DMS114 treated with DMSO at 0.1 percent for 48 hours (cell line): ENCODE results near the gene ASPDH.
A peak's percentile ranks its signal among the peaks of the same experiment; 100 is the strongest.
"Not testable (repeated sequence)": the region's sequence is repeated elsewhere in the genome, so short reads cannot be mapped to it uniquely, and the experiment has no call there.

ENCODE experiments used
- DNase-seq: peaks from one replicate; lab custom pipeline; 2025; ENCODE audit not compliant: unreplicated experiment; lab: John Stamatoyannopoulos, UW

ASPDH gene

DNA sequence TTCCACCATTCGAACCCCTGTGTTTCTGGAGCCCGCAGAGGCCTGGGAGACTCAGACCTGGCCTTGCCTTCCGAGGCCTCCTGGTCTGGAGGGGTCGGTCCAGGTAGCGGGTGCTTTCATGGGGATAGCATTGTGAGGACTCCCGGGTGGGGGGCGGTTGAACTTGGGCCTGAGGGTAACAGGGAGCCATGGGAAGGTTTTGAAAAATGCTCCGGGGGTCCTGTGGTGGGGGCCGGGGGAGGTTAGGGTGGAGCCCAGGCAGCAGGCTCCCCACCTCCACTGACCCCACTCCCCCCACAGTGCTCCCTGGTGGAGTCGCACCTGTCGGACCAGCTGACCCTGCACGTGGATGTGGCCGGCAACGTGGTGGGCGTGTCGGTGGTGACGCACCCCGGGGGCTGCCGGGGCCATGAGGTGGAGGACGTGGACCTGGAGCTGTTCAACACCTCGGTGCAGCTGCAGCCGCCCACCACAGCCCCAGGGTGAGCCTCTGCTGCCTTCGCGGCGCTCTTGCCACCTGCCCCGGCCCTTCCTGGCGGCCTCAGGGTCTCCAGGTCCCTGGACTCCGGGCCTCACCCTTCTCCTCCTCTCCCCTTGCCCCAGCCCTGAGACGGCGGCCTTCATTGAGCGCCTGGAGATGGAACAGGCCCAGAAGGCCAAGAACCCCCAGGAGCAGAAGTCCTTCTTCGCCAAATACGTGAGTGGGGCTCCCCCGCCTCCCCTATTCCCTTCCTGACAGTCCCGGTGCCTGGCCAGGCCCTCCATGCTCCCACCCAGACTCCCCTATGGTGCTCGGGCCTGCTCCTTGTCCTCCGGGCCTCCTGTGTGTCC, 33.2 kb downstream of the ASPDH start:
- DNase-seq = no peak

DNA sequence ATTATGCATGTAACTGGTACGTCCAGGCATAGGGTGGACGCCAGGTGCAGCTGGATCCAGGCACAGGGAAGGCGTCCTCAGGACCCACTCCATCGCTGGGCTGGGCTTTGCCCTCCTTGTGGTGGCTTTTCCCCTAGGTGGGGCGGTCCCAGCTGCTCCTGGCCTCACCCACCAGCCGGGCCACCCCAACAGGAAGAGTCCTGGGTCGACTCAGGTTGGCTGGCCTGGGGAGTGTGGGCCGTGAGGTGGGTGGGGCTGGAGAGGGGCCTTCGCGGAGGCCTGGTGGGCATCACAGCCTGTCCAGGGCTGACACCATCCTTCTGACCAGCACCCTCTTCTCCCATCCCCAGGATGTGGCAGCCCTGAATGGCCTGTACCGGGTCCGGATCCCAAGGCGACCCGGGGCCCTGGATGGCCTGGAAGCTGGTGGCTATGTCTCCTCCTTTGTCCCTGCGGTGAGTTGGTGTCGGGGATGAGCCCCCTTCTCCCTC, 33.9 kb downstream of the ASPDH start:
- DNase-seq = no peak

DNA sequence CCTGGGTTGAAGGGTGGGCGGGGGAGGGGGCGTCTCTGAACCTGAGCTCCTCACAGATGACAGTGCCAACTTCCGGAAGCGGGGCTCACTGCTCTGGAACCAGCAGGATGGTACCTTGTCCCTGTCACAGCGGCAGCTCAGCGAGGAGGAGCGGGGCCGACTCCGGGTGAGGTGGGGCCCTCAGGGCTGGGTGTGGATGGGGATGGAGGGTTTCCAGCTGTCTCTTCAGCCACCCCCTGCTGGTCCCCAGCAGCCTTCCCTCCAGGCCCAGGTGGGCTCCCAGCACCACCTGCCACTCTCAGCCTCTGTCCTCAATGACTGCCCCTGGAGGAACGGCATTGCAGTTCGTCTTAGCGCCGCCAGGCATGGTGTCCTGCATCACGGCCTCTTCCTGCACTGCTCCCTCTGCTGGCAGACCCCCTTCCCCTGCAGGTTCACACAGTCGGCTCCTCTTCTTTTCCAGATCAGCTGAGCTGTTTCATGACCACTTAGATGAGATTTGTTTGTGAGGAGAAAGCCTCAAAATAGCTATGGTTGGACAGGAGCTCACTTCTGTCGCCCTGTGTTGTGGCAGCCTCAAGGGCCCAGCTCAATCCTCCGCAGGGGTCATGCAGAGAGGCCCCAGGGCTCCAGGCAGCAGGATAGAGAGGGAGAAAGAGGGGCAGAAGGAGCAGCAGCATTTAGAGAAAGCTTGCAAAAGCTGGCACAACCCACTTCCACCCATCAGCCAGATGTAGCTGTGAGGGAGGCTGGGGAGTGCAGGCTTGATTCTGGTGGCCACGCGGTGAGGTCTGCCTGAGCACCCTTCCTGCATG, 34.6 kb downstream of the ASPDH start:
- peak; percentile 31 for DNase-seq

DNA sequence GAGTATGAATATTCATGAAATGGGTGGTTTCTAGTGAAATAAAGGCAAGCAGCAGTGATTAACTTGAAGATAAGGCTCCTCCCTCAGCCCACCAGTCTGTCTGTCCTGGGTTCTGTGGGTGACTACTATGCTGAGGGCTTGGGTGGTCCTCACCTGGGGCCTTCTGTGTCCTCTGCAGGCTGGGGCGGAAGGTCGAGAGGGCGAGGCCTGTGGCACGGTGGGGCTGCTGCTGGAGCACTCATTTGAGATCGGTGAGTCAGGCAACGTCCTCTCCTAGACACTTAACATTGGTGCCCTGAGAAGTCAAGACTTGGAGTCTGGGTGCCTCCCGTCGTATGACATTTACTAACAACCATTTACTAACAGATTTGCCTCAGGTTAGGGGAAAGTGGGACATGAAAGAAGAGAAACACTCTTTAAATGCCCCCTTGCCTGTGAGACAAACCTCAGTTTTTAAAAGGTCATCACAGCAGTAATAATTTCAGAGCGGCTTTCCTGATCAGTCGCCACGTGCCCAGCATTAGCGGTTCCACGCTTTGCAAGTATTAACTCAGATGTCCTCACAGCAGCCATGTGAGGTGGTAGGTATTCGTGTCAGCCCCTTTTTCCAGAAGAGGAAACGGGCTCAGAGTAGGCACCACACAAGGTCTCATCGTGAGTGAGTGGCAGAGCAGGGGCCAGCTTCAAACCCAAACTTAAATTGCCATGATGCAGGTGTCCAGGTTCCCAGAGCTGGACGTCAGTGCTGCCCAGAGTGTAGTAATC, 35.8 kb downstream of the ASPDH start:
- DNase-seq = no peak

DNA sequence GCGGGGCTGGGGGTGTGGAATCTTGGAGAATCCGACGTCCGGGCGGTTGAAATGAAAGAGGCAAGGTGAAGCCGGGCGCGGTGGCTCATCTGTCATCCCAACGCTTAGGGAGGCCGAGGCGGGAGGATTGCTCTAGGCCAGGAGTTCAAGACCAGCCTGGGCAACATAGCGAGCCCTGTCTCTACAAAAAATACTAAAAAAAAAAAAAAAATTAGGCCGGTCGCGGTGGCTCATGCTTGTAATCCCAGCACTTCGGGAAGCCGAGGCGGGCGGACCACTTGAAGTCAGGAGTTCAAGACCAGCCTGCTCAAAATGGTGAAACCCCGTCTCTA, 36.8 kb downstream of the ASPDH start:
- no peak for DNase-seq

DNA sequence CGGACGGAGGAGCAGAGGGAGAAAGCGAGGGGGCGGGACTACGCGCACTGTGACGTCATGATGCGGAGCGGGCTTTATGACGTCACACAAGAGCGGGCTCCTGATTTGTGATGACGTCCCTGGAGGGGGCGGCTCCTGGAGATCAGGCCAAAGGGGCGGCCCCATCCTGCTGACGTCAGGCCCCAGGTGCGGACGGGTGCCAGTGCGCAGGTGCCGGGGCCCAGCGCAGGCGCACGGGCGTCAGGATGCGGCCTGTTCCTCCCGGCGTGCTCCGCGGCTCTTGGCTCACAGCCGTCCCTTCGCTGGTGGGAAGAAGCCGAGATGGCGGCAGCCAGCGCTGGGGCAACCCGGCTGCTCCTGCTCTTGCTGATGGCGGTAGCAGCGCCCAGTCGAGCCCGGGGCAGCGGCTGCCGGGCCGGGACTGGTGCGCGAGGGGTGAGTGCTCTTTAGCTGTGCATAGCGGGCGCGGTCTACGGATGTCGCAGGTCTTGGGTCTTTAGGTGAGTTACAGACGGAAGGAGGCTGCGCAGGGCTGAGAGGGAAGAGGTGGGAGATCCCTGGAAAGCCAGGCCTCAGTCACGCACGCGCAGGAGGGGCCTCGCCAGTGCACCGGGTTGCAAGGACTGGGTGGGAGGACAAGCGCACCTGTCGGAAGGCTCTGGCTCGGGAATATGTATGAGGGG, 37.3 kb downstream of the ASPDH start, which contains the start of the genes EMC10 and GARIN5A:
TSS of gene EMC10 (plus strand) at position 284 of the 683 bp plus-strand sequence. CDS start at position 322, 38 bp downstream.
TSS of gene GARIN5A (minus strand) at position 625 of the 683 bp plus-strand sequence. CDS start at position 165, 460 bp downstream.
- peak; percentile 49 for DNase-seq

DNA sequence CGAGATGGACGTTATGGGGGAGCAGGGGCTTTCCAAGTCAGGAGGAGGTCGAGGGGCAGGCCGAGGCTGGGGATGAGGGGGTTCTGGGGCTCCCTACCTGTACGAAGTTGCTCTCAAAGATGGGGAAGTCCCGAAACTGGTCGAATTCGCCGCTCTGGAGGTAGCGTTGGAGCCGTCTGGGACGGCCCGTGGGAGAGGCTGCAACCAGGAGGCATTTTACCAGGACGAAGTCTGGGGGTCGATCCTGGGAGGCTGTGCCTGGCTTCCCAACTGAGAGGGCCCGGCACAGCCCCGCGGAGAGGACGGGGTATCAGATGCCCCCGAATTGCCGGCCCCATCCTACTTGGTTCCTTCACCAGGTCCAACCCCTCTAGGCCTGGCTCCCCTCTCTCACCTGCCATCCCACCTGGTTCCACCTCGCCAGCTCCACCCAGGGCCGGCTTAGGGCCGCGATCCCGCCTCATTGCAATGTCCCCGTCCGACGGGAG, 37.9 kb downstream of the ASPDH start:
- DNase-seq = no peak

DNA sequence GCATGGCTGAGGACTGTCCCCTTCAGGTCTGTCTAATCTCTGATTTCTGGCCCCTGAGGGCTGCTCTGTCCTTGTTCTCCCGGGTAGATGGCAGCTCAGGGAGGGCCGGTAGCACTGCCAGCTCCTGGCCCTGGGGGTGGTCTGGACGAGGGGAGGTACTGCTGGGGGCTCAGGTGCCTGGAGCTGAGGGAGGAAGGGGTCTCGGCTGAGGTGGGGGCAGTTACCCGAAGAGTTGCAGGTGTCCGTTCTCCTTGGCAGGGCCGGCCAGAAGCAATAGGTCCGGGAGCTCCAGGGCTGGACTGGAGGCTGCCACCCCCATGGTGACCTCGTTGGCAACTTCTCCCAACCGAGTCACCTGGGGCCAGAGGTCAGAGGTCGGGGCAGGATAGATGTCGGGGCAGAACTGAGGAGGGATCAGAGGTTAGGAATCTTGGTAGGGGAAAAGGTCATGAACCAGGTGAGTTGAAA, 38.6 kb downstream of the ASPDH start:
- no peak for DNase-seq

DNA sequence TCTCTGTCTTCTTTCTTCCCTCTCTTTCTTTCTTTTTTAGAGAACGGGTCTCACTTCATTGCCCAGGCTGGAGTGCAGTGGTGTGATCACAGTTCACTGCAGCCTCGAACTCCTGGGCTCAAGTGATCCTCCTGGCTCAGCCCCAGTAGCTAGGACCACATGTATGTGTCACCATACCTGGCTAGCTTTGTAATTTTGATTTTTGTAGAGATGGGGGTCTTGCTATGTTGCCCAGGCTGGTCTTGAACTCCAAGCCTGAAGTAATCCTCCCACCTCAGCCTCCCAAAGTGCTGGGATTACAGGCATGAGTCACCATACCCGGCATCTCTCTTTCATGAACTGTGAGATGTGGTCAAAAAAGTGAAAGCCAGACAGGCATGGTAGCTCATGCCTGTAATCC, 40.4 kb downstream of the ASPDH start:
- DNase-seq = not testable (repeated sequence)

DNA sequence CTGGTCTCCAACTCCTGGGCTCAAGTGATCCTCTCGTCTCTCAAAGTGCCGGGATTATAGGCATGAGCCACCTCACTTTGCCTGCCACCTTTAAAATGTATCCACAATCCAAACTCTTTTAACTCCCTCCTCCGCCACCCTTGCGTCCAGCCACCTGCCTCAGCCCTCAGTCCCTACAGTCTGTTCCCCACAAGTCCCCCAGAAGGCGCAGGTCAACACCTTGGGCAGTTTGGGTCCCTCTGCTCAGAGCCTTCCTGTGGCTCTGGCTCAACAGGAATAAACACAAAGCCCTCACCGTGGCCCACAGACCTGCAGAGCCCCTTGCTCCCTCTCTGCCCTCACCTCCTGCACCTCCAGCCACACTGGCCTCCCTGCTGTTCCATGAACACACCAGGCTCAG, 44.9 kb downstream of the ASPDH start:
- DNase-seq = no peak

DNA sequence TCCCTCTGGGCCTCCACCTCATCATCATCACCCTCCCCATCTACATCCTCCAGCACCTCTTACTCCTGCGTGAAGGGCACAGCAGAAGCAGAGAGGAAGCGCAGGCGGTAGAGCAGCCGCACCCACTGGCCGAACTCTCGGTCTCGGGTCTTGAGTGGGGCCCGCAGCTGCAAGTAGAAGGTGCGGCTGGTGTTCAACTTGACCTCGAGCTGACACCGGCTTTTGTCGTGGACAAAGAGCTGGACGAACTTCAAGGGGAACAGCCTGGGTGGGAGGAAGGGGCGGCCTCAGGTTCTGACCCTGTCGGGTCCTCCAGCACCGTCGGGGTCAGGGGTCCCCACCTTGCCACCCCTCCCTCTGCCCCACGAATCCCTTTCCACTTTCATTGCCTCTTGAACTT, 46.1 kb downstream of the ASPDH start:
- DNase-seq = no peak

DNA sequence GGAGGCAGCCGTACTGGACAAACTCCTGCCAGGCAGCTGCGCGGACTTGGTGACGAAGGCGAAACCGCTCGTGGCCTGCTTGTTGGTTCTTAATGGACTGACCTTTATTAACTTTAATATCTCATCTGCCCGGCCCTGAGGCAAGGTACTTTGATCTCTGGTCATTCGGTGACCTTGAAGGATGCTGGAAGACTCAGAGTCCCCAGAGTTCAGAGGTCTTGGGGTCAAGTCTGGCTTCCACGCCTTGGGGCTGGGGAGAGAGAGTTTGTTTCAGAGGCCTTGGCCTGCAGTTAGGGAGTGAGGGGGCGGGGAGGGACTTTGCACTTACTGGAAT, 47.0 kb downstream of the ASPDH start:
- DNase-seq = no peak

DNA sequence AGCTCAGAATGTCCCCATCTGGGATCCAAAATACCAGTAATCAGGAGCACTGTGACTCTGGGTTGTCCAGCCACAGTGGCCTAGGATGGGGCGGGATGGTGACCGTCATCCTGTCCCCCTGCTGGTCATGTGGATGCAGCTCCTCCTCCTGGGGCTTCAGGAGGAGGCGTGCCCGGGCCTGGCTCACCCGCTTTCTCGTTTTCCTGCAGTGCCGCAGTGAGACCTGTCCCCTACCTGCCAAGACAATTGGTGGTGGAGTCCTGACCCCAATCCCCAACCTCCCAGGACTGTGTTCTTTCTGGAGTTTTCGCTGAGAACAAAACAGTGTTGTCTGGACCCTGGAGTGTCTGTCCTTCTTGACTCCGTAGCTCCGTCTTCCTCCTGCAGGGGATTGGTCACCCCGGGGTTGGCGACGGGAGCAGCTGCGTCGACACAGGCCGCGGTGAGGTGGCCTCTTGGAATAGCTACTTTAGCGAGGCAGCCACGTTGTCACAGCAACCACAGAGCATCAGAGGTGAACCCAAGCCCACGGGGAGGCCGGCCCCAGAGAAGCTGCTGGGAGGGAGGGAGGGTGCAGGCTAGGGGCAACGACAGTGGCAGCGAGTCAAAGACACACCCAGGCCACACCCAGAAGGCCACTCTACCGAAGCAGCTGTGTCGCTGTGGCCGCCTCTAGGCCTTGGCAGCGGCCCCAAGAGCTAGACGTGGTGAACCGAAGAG, 47.6 kb downstream of the ASPDH start:
- DNase-seq = no peak

DNA sequence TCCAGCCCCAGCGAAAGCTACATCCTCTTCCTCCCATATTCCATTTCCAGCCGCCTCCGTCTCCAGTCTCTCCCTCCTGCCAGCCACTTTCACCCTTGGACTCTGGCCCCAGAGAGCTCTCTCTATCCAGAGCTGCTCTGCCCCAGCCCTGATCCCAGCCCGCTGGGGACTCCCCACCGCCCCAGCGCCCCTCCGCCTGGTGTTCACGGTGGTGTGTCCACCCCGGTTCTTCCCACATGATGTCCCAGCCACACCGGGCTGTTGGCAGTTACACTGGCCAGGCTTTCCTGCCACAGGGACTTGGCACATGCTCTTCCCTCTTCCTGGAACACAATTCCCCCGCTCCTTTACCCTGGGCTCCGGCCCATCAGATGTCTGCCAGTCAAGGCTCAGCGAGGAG, 48.7 kb downstream of the ASPDH start:
- no peak for DNase-seq

DNA sequence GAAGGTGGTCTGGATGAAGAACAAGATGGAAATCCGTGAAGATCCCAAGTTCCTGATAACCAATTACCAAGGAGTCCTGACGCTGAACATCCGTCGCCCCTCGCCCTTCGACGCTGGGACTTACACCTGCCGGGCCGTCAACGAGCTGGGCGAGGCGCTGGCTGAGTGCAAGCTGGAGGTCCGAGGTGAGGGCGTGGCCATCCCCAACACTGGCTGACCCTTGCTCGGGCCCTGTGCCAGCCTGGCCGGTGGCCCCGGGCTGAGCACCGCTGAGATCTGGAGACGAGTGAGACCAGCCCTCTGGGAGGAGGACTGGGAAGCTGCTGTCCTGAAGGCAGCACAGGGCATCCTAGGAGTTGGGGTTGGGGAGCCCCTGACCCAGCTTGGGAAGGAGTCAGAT, 49.4 kb downstream of the ASPDH start:
- no peak for DNase-seq

DNA sequence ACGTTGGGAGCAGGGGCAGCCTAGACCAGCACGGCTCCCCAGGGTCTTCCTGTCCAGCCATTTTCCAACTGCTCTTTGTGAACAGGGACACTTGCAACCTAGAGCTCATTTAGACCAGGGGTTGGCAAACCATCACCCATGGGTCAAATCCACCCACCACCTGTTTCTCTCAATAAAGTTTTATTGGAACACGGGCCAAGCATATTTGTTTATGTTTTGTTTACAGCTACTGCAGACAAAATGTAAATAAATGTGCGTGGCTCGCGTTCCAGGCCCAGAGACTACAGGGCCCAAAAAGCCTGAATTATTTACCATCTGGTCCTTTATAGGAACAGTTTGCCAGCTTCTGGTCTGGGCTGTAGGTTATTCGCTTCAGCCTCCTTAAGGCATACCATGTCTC, 50.7 kb downstream of the ASPDH start:
- no peak for DNase-seq
